Upper lobe of left lung (tissue), 6 donors: ENCODE measurements around the gene PPP2R2C. TPM values are rescaled to one million over a fixed set of nuclear protein-coding genes. Genes with fewer than 3 reads are reported as not detected.

Experiments used
- ATAC-seq, 2 donors: fragments of 200-7000 bp; cut with Tn5 transposase; one replicate each; pipeline ENCODE4 v1.9.1; 2022; ENCODE audit warnings: mild to moderate bottlenecking in 2 of 2, moderate library complexity in 2 of 2; ENCODE audit not compliant: low FRiP score in 2 of 2
- DNase-seq, 2 donors: peaks; one replicate each; pipeline ENCODE4 v3.0.0-alpha.2; 2019 to 2020
- H3K27ac ChIP-seq, 4 donors: fragments of 200-600 bp; sonication (generic); one replicate each; pipeline ENCODE4 v1.5.1; 2016 to 2019
- H3K27me3 ChIP-seq, 4 donors: fragments of 200-600 bp; sonication (generic); one replicate each; pipeline ENCODE4 v1.5.1; 2017 to 2019
- H3K36me3 ChIP-seq, 4 donors: fragments of 200-600 bp; sonication (generic); one replicate each; pipeline ENCODE4 v1.5.1; 2016 to 2019
- H3K4me1 ChIP-seq, 4 donors: fragments of 200-600 bp; sonication (generic); one replicate each; pipeline ENCODE4 v1.5.1; 2018 to 2019
- H3K4me3 ChIP-seq, 4 donors: fragments of 200-600 bp; sonication (generic); one replicate each; pipeline ENCODE4 v1.5.1; 2017 to 2019; ENCODE audit warnings: mild to moderate bottlenecking in 2 of 4, moderate library complexity in 1 of 4
- H3K9me3 ChIP-seq, 4 donors: fragments of 200-600 bp; sonication (generic); one replicate each; pipeline ENCODE4 v1.5.1; 2018 to 2019
- EP300 ChIP-seq, 4 donors: sonication (generic); formaldehyde crosslinking; IDR thresholded peaks; one replicate each; pipeline ENCODE4 v1.5.1; 2017; ENCODE audit warnings: antibody characterized with exemption in 4 of 4, control low read depth in 2 of 4
- POLR2A ChIP-seq, 4 donors: fragments of 450-650 bp; IDR thresholded peaks; one replicate each; pipeline ENCODE4 v1.5.1; 2016 to 2017; ENCODE audit warnings: antibody characterized with exemption in 4 of 4, mild to moderate bottlenecking in 2 of 4
- POLR2AphosphoS5 ChIP-seq, 2 donors: sonication (generic); formaldehyde crosslinking; IDR thresholded peaks; one replicate each; pipeline ENCODE4 v1.5.1; 2017; ENCODE audit warnings: antibody characterized with exemption in 2 of 2
- WGBS, 2 donors: methylation state at CpG; one replicate each; pipeline ENCODE4 v1.1.5; 2017 to 2018; 5-methylcytosine and 5-hydroxymethylcytosine counted together
- total RNA-seq, 6 donors: library from RNA; depleted of rRNA in 4 of 6; stranded (reverse); fragments of >200 nt in 4 of 6; gene quantifications; one replicate each; pipeline versions ENCODE4 v1.1.0 to v1.2.1, GENCODE V29; 2016 to 2021
- TF ChIP-seq, protein P1 (sequence below), 6 experiments: fragments of 450-650 bp in 4 of 6; fragments of 200-600 bp in 2 of 6; sonication (generic) in 2 of 6; IDR thresholded peaks; one replicate each; pipeline ENCODE4 v1.5.1; 2016 to 2019; ENCODE audit warnings: antibody characterized with exemption in 6 of 6
- donor health status: DM: no; HTN: no; CAD: no; lungs with moderate emphysema.
- donor health status: DM: no; HTN: yes; CAD: no; lungs with severe emphysema.

Gene PPP2R2C
- total RNA-seq, 6 donors from 2014 or later, result 0.09 to 0.17 TPM; not detected in 4

DNA sequence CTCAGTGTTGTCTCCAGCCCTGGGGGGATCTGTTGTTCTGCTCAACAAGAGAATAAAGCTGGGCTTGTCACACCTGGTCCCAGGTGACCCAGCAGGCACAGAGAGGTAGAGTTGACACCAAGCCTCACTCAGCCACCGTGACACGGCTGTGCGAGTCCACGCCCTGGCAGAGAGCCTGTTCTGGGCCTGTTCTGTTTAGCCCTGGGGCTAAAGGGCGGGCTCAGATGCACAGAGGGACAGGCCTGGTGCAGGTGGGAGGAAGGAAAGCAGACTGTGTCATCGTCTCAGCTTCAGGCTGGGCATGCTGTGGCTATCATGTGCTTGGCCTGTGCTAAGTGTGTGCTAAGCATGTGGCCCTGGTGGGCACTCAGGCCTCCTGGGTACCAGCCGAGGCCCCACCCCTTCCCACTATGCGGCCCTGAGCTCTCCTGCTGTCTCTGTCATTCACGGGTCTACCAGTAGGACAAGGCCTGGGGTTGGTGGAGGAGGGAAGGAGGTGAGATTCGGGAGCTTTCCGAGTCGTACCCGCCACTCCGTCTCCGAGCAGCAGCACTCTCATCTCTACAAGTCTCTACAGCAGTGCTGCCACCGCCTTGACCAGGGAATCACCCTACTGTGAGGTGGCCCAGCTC, 191.9 kb downstream of the PPP2R2C start:
- Histone ChIP-seq H3K4me3 (no peak overlapping the region), H3K9me3 (no peaks in the 10 kb centered on the region), H3K27ac (peak overlapping the region in 3 of 4 donors; percentile 61 to 83 (median 64)), H3K27me3 (no peaks in the 10 kb centered on the region), H3K4me1 (peaks cover 49 to 70% (median 62%) of the 10 kb centered on the region in 4 donors), H3K36me3 (peaks cover 0 to 34% (median 7%) of the 10 kb centered on the region in 4 donors)
- WGBS, 2 donors, result 87% methylated on average over 16 of the region's 16 CpGs; no CpG with 5 or more reads in 1 of the 2 donors
- TF ChIP-seq POLR2AphosphoS5 (IDR thresholded peaks at IDR 0.05), result no peak
- no peak for TF ChIP-seq POLR2A (IDR thresholded peaks at IDR 0.05)
- no peak for TF ChIP-seq EP300 (IDR thresholded peaks at IDR 0.05)
- TF ChIP-seq, protein P1, sequence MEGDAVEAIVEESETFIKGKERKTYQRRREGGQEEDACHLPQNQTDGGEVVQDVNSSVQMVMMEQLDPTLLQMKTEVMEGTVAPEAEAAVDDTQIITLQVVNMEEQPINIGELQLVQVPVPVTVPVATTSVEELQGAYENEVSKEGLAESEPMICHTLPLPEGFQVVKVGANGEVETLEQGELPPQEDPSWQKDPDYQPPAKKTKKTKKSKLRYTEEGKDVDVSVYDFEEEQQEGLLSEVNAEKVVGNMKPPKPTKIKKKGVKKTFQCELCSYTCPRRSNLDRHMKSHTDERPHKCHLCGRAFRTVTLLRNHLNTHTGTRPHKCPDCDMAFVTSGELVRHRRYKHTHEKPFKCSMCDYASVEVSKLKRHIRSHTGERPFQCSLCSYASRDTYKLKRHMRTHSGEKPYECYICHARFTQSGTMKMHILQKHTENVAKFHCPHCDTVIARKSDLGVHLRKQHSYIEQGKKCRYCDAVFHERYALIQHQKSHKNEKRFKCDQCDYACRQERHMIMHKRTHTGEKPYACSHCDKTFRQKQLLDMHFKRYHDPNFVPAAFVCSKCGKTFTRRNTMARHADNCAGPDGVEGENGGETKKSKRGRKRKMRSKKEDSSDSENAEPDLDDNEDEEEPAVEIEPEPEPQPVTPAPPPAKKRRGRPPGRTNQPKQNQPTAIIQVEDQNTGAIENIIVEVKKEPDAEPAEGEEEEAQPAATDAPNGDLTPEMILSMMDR (IDR thresholded peaks at IDR 0.05), result no peak
- DNase-seq, result no peak
- no peak for ATAC-seq

GRCh38 chr4:6279582-6280289, 192.7 kb downstream of the PPP2R2C start:
- Histone ChIP-seq H3K27ac (peak overlapping the region in 3 of 4 donors; percentile 61 to 83 (median 68)), H3K4me1 (peaks cover 52 to 71% (median 63%) of the 10 kb centered on the region in 4 donors), H3K9me3 (no peaks in the 10 kb centered on the region), H3K27me3 (no peaks in the 10 kb centered on the region), H3K4me3 (no peak overlapping the region), H3K36me3 (peaks cover 0 to 33% (median 5%) of the 10 kb centered on the region in 4 donors)
- WGBS, 2 donors, result 91 to 100% methylated on average over 2 to 14 of the region's 14 CpGs
- ATAC-seq (no peak), DNase-seq (no peak)
- TF ChIP-seq POLR2A (IDR thresholded peaks at IDR 0.05) (no peak), POLR2AphosphoS5 (IDR thresholded peaks at IDR 0.05) (no peak), EP300 (IDR thresholded peaks at IDR 0.05) (no peak)
- TF ChIP-seq, protein P1 (IDR thresholded peaks at IDR 0.05), result no peak

DNA sequence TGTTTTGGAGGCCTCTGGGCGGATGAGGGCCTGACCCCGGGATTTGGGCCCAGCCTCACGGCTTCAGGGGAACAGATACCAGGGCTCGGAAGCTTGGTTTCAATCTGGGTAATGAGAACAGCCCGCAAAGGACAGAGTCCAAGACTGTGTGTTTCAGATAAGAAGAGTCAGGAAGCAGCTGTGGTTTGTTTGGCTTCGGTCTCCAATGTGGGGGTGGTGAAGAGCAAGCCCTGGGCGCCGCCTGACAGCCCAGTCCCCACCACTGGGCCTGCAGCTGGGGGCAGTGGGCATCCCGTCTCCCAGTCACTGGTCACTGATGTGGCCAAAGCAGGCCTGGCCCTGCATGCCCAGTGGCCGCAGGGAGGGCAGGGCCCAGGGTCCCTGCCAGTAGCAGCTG, 193.6 kb downstream of the PPP2R2C start:
- H3K4me3 ChIP-seq, result no peak overlapping the region
- H3K9me3 ChIP-seq, result no peaks in the 10 kb centered on the region
- TF ChIP-seq EP300 (IDR thresholded peaks at IDR 0.05) (peak in 1 of 4 donors; percentile 60), POLR2AphosphoS5 (IDR thresholded peaks at IDR 0.05) (peak; percentile 50 to 69)
- TF ChIP-seq, protein P1 (IDR thresholded peaks at IDR 0.05), result no peak
- H3K27ac ChIP-seq, result peak overlapping the region; percentile 45 to 83 (median 64)
- ATAC-seq (peak; percentile 20 to 28), DNase-seq (peak in 1 of 2 donors; percentile 59)
- H3K27me3 ChIP-seq, result no peaks in the 10 kb centered on the region
- peaks cover 0 to 28% (median 5%) of the 10 kb centered on the region in 4 donors for H3K36me3 ChIP-seq
- WGBS, 2 donors, result 18 to 34% methylated on average over 7 to 8 of the region's 10 CpGs
- H3K4me1 ChIP-seq, result peaks cover 58 to 78% (median 66%) of the 10 kb centered on the region in 4 donors

- ATAC-seq, result no peak
- H3K4me1 ChIP-seq, result peaks cover 63 to 84% (median 71%) of the 10 kb centered on the region in 4 donors
Measured at GRCh38 chr4:6277935-6278800, 194.2 kb downstream of the PPP2R2C start.

More at GRCh38 chr4:6277935-6278800, 194.2 kb downstream of the PPP2R2C start:
- Histone ChIP-seq H3K36me3 (peaks cover 0 to 23% (median 5%) of the 10 kb centered on the region in 4 donors), H3K4me3 (no peak overlapping the region), H3K27ac (peak overlapping the region; percentile 45 to 83 (median 64)), H3K9me3 (no peaks in the 10 kb centered on the region), H3K27me3 (no peaks in the 10 kb centered on the region)
- DNase-seq, result peak in 1 of 2 donors; percentile 64
- no peak for TF ChIP-seq POLR2A (IDR thresholded peaks at IDR 0.05)
- no peak for TF ChIP-seq POLR2AphosphoS5 (IDR thresholded peaks at IDR 0.05)
- TF ChIP-seq, protein P1 (IDR thresholded peaks at IDR 0.05), result no peak
- no peak for TF ChIP-seq EP300 (IDR thresholded peaks at IDR 0.05)
- WGBS, 2 donors, result 67 to 91% methylated on average over 7 to 21 of the region's 21 CpGs
